ENCODE results near the gene CFDP1.

The CFDP1 gene

DNA sequence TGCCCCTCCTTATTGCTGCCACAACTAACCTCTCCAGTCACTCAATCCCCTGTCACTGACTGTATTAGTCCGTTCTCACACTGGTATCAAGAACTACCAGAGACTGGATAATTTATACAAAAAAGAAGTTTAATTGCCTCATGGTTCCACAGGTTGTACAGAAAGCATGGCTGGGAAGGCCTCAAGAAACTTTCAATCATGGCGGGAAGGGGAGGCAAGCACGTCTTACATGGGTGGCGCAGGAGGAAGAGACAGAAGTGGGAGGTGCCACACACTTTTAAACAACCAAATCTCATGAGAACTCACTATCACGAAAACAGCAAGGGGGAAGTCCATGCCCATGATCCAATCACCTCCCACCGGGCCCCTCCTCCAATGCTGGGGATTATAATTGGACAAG lies 95.9 kb downstream of the CFDP1 start (continued):
- TF ChIP-seq, protein P1, sequence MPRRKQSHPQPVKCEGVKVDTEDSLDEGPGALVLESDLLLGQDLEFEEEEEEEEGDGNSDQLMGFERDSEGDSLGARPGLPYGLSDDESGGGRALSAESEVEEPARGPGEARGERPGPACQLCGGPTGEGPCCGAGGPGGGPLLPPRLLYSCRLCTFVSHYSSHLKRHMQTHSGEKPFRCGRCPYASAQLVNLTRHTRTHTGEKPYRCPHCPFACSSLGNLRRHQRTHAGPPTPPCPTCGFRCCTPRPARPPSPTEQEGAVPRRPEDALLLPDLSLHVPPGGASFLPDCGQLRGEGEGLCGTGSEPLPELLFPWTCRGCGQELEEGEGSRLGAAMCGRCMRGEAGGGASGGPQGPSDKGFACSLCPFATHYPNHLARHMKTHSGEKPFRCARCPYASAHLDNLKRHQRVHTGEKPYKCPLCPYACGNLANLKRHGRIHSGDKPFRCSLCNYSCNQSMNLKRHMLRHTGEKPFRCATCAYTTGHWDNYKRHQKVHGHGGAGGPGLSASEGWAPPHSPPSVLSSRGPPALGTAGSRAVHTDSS (tag by site-specific recombination; IDR thresholded peaks at IDR 0.05), result no peak
- TF ChIP-seq, protein P2, sequence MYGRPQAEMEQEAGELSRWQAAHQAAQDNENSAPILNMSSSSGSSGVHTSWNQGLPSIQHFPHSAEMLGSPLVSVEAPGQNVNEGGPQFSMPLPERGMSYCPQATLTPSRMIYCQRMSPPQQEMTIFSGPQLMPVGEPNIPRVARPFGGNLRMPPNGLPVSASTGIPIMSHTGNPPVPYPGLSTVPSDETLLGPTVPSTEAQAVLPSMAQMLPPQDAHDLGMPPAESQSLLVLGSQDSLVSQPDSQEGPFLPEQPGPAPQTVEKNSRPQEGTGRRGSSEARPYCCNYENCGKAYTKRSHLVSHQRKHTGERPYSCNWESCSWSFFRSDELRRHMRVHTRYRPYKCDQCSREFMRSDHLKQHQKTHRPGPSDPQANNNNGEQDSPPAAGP (tag by site-specific recombination; IDR thresholded peaks at IDR 0.05), result no peak
- TF ChIP-seq ZEB2 (tag by site-specific recombination; IDR thresholded peaks at IDR 0.05) (no peak), KLF1 (tag by site-specific recombination; IDR thresholded peaks at IDR 0.05) (no peak), ZNF529 (tag by site-specific recombination; IDR thresholded peaks at IDR 0.05; ENCODE audit: insufficient replicate concordance) (no peak), ZNF274 (IDR thresholded peaks at IDR 0.05; ENCODE audit: low read length) (no peak), ZNF274 (tag by site-specific recombination; IDR thresholded peaks at IDR 0.05; ENCODE audit: borderline replicate concordance) (no peak), ZNF366 (tag by site-specific recombination; conservative IDR thresholded peaks at IDR 0.05) (no peak), ZNF571 (tag by site-specific recombination; IDR thresholded peaks at IDR 0.05) (no peak), ZBTB7A (tag by site-specific recombination; IDR thresholded peaks at IDR 0.05; ENCODE audit: low read depth) (no peak)
- TF ChIP-seq, protein P3, sequence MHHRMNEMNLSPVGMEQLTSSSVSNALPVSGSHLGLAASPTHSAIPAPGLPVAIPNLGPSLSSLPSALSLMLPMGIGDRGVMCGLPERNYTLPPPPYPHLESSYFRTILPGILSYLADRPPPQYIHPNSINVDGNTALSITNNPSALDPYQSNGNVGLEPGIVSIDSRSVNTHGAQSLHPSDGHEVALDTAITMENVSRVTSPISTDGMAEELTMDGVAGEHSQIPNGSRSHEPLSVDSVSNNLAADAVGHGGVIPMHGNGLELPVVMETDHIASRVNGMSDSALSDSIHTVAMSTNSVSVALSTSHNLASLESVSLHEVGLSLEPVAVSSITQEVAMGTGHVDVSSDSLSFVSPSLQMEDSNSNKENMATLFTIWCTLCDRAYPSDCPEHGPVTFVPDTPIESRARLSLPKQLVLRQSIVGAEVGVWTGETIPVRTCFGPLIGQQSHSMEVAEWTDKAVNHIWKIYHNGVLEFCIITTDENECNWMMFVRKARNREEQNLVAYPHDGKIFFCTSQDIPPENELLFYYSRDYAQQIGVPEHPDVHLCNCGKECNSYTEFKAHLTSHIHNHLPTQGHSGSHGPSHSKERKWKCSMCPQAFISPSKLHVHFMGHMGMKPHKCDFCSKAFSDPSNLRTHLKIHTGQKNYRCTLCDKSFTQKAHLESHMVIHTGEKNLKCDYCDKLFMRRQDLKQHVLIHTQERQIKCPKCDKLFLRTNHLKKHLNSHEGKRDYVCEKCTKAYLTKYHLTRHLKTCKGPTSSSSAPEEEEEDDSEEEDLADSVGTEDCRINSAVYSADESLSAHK (tag by site-specific recombination; IDR thresholded peaks at IDR 0.05), result no peak
- TF ChIP-seq, protein P4, sequence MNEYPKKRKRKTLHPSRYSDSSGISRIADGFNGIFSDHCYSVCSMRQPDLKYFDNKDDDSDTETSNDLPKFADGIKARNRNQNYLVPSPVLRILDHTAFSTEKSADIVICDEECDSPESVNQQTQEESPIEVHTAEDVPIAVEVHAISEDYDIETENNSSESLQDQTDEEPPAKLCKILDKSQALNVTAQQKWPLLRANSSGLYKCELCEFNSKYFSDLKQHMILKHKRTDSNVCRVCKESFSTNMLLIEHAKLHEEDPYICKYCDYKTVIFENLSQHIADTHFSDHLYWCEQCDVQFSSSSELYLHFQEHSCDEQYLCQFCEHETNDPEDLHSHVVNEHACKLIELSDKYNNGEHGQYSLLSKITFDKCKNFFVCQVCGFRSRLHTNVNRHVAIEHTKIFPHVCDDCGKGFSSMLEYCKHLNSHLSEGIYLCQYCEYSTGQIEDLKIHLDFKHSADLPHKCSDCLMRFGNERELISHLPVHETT (tag by site-specific recombination; IDR thresholded peaks at IDR 0.05), result no peak

DNA sequence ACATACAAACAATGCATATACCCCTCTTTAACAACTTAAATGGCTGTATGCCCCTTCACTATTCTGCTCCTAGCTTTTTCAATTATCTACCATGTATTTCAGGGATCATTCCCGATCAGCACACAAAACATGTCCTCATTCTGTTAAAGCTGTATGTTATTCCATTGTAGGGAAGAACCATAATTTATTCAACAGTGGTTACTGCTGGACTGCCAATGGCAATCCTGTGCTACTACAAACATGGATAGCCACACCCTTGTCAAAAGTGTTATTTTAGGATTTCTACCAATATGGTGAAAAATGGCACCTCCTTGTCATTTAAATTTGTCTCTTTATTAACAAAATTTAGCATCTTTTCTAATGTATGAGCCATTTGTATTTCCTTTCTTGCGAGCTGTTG lies 96.8 kb downstream of the CFDP1 start:
- TF ChIP-seq YY2 (tag by site-specific recombination; IDR thresholded peaks at IDR 0.05) (no peak), ZBTB17 (tag by site-specific recombination; IDR thresholded peaks at IDR 0.05) (no peak), SALL2 (tag by site-specific recombination; IDR thresholded peaks at IDR 0.05; ENCODE audit: borderline replicate concordance) (no peak), ZNF624 (tag by site-specific recombination; IDR thresholded peaks at IDR 0.05) (no peak), ZNF843 (tag by site-specific recombination; IDR thresholded peaks at IDR 0.05) (no peak), GFI1B (tag by site-specific recombination; IDR thresholded peaks at IDR 0.05) (no peak), ZNF658 (tag by site-specific recombination; IDR thresholded peaks at IDR 0.05) (no peak), ZNF24 (tag by site-specific recombination; IDR thresholded peaks at IDR 0.05) (no peak), MEIS1 (CRISPR knock-in tag; IDR thresholded peaks at IDR 0.05; ENCODE audit: borderline replicate concordance) (no peak)
- TF ChIP-seq, protein P5, sequence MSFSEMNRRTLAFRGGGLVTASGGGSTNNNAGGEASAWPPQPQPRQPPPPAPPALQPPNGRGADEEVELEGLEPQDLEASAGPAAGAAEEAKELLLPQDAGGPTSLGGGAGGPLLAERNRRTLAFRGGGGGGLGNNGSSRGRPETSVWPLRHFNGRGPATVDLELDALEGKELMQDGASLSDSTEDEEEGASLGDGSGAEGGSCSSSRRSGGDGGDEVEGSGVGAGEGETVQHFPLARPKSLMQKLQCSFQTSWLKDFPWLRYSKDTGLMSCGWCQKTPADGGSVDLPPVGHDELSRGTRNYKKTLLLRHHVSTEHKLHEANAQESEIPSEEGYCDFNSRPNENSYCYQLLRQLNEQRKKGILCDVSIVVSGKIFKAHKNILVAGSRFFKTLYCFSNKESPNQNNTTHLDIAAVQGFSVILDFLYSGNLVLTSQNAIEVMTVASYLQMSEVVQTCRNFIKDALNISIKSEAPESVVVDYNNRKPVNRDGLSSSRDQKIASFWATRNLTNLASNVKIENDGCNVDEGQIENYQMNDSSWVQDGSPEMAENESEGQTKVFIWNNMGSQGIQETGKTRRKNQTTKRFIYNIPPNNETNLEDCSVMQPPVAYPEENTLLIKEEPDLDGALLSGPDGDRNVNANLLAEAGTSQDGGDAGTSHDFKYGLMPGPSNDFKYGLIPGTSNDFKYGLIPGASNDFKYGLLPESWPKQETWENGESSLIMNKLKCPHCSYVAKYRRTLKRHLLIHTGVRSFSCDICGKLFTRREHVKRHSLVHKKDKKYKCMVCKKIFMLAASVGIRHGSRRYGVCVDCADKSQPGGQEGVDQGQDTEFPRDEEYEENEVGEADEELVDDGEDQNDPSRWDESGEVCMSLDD (tag by site-specific recombination; IDR thresholded peaks at IDR 0.05), result no peak
- TF ChIP-seq, protein P6, sequence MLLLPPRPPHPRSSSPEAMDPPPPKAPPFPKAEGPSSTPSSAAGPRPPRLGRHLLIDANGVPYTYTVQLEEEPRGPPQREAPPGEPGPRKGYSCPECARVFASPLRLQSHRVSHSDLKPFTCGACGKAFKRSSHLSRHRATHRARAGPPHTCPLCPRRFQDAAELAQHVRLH (tag by site-specific recombination; IDR thresholded peaks at IDR 0.05), result no peak
- ChIA-PET POLR2A (no interaction called here), CTCF (no interaction called here)
- Histone ChIP-seq H3K27ac (ENCODE audit: extremely low read depth, low read depth, low read length) (no peak overlapping the region), H3K4me1 (ENCODE audit: control insufficient read depth, insufficient read depth, low read length) (no peaks in the 10 kb centered on the region), H3K4me3 (ENCODE audit: low read depth, low read length) (no peak overlapping the region), H3K9me3 (ENCODE audit: control insufficient read depth, insufficient read depth, low read depth, low read length) (no peaks in the 10 kb centered on the region), H3K36me3 (ENCODE audit: control insufficient read depth in 2 of 2, insufficient read depth in 1 of 2, low read length in 2 of 2) (peaks cover 0 to 3% of the 10 kb centered on the region in 2 experiments; a peak in 2 of 3 replicates)
